Breast epithelium (tissue), 3 donors: Measurements from ENCODE around the gene EPHA3.

Source experiments
- POLR2A ChIP-seq: fragments of 450-650 bp; IDR thresholded peaks from one replicate; pipeline ENCODE4 v1.6.1; 2016; ENCODE audit warnings: antibody characterized with exemption, mild to moderate bottlenecking, moderate library complexity
- POLR2AphosphoS5 ChIP-seq, 3 donors: sonication (generic); formaldehyde crosslinking; IDR thresholded peaks; one replicate each; pipeline ENCODE4 v1.6.1; 2017; ENCODE audit warnings: antibody characterized with exemption in 3 of 3
- TF ChIP-seq, protein P1 (sequence below), 3 donors: fragments of 450-650 bp; IDR thresholded peaks; one replicate each; pipeline ENCODE4 v1.5.1; 2016 to 2017; ENCODE audit warnings: antibody characterized with exemption in 3 of 3, mild to moderate bottlenecking in 3 of 3, moderate library complexity in 3 of 3

- TF ChIP-seq, protein P1, sequence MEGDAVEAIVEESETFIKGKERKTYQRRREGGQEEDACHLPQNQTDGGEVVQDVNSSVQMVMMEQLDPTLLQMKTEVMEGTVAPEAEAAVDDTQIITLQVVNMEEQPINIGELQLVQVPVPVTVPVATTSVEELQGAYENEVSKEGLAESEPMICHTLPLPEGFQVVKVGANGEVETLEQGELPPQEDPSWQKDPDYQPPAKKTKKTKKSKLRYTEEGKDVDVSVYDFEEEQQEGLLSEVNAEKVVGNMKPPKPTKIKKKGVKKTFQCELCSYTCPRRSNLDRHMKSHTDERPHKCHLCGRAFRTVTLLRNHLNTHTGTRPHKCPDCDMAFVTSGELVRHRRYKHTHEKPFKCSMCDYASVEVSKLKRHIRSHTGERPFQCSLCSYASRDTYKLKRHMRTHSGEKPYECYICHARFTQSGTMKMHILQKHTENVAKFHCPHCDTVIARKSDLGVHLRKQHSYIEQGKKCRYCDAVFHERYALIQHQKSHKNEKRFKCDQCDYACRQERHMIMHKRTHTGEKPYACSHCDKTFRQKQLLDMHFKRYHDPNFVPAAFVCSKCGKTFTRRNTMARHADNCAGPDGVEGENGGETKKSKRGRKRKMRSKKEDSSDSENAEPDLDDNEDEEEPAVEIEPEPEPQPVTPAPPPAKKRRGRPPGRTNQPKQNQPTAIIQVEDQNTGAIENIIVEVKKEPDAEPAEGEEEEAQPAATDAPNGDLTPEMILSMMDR (IDR thresholded peaks at IDR 0.05), result no peak
- TF ChIP-seq POLR2AphosphoS5 (IDR thresholded peaks at IDR 0.05) (no peak), POLR2A (no peak)
Observed at GRCh38 chr3:89252016-89252415, 144.6 kb downstream of the EPHA3 start.
